SK-N-SH (cell line): ENCODE data around the gene PSMG3. TPM values are rescaled to one million over a fixed set of nuclear protein-coding genes. Genes with fewer than 3 reads are reported as not detected.

Experiments used
- CTCF ChIA-PET: fragments of 300-600, 350-600 bp; formaldehyde crosslinking; extraction: SDS; loops from one replicate; lab custom pipeline; 2021; lab: Yijun Ruan, JAX
- POLR2A ChIA-PET: fragments of 350-600 bp; sonication (Branson Sonifier 250); formaldehyde crosslinking; extraction: SDS; loops from one replicate; lab custom pipeline; 2020; ENCODE audit warnings: antibody characterized with exemption, inconsistent platforms; lab: Yijun Ruan, JAX
- DNase-seq: peaks from one replicate; pipeline ENCODE4 v3.0.0; 2012
- H2AFZ ChIP-seq: fragments of 200-600 bp; sonication (generic); 2 replicates; pipeline ENCODE4 v1.8.1; 2016; ENCODE audit warnings: antibody characterized with exemption, mild to moderate bottlenecking, low read depth
- H3F3A ChIP-seq: fragments of 200-600 bp; sonication (generic); replicated peaks from 2 replicates; pipeline ENCODE3; 2016; ENCODE audit warnings: antibody characterized with exemption, mild to moderate bottlenecking; ENCODE audit not compliant: insufficient read depth
- H3K27ac ChIP-seq, 2 experiments: fragments of 200-500 bp in 1 of 2; fragments of 200-600 bp in 1 of 2; sonication (Bioruptor generic) in 1 of 2; sonication (generic), shearing (Covaris generic) in 1 of 2; 2 replicates each; pipeline versions ENCODE4 v1.5.1 to v1.6.1; 2014 to 2016; ENCODE audit warnings: low read depth in 2 of 2, inconsistent platforms in 1 of 2, low read length in 1 of 2, mild to moderate bottlenecking in 1 of 2, mixed read lengths in 1 of 2
- H3K27me3 ChIP-seq: fragments of 200-600 bp; sonication (generic), shearing (Covaris generic); 2 replicates; pipeline ENCODE4 v1.6.1; 2016; ENCODE audit warnings: mixed run types; ENCODE audit not compliant: insufficient read depth
- H3K36me3 ChIP-seq, 2 experiments: fragments of 200-500 bp in 1 of 2; fragments of 200-600 bp in 1 of 2; sonication (Bioruptor generic) in 1 of 2; sonication (generic) in 1 of 2; replicated peaks in 1 of 2; 2 replicates each; pipeline versions ENCODE3 to v1.5.1; 2014 to 2016; ENCODE audit warnings: low read length in 1 of 2, mild to moderate bottlenecking in 1 of 2; ENCODE audit not compliant: insufficient read depth in 2 of 2, control insufficient read depth in 1 of 2
- H3K4me1 ChIP-seq, 2 experiments: fragments of 200-500 bp in 1 of 2; fragments of 200-600 bp in 1 of 2; sonication (Bioruptor generic) in 1 of 2; sonication (generic), shearing (Covaris generic) in 1 of 2; 2 replicates each; pipeline versions ENCODE4 v1.5.1 to v1.6.1; 2014 to 2016; ENCODE audit warnings: low read depth in 1 of 2, low read length in 1 of 2, mixed run types in 1 of 2; ENCODE audit not compliant: insufficient read depth in 2 of 2, control insufficient read depth in 1 of 2
- H3K4me2 ChIP-seq: fragments of 200-600 bp; sonication (generic), shearing (Covaris generic); 2 replicates; pipeline ENCODE4 v1.6.1; 2017; ENCODE audit warnings: mixed run types
- H3K4me3 ChIP-seq, 2 experiments: fragments of 200-500 bp in 1 of 2; fragments of 200-600 bp in 1 of 2; sonication (Bioruptor generic) in 1 of 2; sonication (generic), shearing (Covaris generic) in 1 of 2; 2 replicates each; pipeline versions ENCODE4 v1.5.1 to v1.8.1; 2014 to 2016; ENCODE audit warnings: low read depth in 2 of 2, inconsistent platforms in 1 of 2, low read length in 1 of 2, mild to moderate bottlenecking in 1 of 2, mixed read lengths in 1 of 2, moderate library complexity in 1 of 2
- H3K79me2 ChIP-seq: fragments of 200-600 bp; sonication (generic); 2 replicates; pipeline ENCODE4 v1.8.1; 2017; ENCODE audit warnings: mild to moderate bottlenecking; ENCODE audit not compliant: insufficient read depth
- H3K9ac ChIP-seq: fragments of 200-600 bp; sonication (generic); 2 replicates; pipeline ENCODE4 v1.6.1; 2017; ENCODE audit warnings: mixed run types
- H3K9me2 ChIP-seq: fragments of 200-600 bp; sonication (generic); 2 replicates; pipeline ENCODE4 v1.6.1; 2017; ENCODE audit warnings: mixed run types
- H3K9me3 ChIP-seq: fragments of 200-600 bp; sonication (generic); 2 replicates; pipeline ENCODE4 v1.6.1; 2017; ENCODE audit warnings: mixed run types, mild to moderate bottlenecking, moderate library complexity
- H4K20me1 ChIP-seq: fragments of 200-600 bp; sonication (generic); 2 replicates; pipeline ENCODE4 v1.6.1; 2017; ENCODE audit warnings: mild to moderate bottlenecking, mixed run types; ENCODE audit not compliant: insufficient read depth
- CTCF ChIP-seq: fragments of 200-600 bp; sonication (generic); IDR thresholded peaks from 2 replicates; pipeline ENCODE4 v1.6.1; 2017; ENCODE audit warnings: antibody characterized with exemption, mild to moderate bottlenecking, moderate library complexity
- EP300 ChIP-seq, 2 experiments: IDR thresholded peaks; 2 replicates each; pipeline versions ENCODE4 v1.4.0 to v1.6.1; 2012; ENCODE audit warnings: borderline replicate concordance in 1 of 2, low read depth in 1 of 2, low read length in 1 of 2
- EZH2phosphoT487 ChIP-seq: fragments of 200-600 bp; sonication (generic); IDR thresholded peaks from 2 replicates; pipeline ENCODE4 v1.6.1; 2017; ENCODE audit warnings: low read depth, mixed run types, mild to moderate bottlenecking, antibody characterized with exemption, moderate library complexity, borderline replicate concordance
- FOSL2 ChIP-seq: IDR thresholded peaks from 2 replicates; pipeline ENCODE4 v1.4.0; 2012; ENCODE audit warnings: low read depth, mild to moderate bottlenecking, moderate library complexity, borderline replicate concordance
- FOXJ3 ChIP-seq: sonication (generic); formaldehyde crosslinking; IDR thresholded peaks from 2 replicates; pipeline ENCODE4 v1.5.1; 2020; ENCODE audit warnings: mild to moderate bottlenecking, missing genetic modification reagents
- FOXM1 ChIP-seq: IDR thresholded peaks from 2 replicates; pipeline ENCODE4 v1.4.0; 2012; ENCODE audit warnings: low read depth, mild to moderate bottlenecking
- GABPA ChIP-seq: IDR thresholded peaks from 2 replicates; pipeline ENCODE4 v1.4.0; 2012; ENCODE audit warnings: low read depth, mild to moderate bottlenecking
- GATA2 ChIP-seq: sonication (generic); formaldehyde crosslinking; IDR thresholded peaks from 2 replicates; pipeline ENCODE4 v1.5.0; 2020; ENCODE audit warnings: mild to moderate bottlenecking, missing genetic modification reagents
- MEF2A ChIP-seq: IDR thresholded peaks from 2 replicates; pipeline ENCODE4 v1.4.0; 2012; ENCODE audit warnings: low read depth, borderline replicate concordance
- NFIC ChIP-seq: IDR thresholded peaks from 2 replicates; pipeline ENCODE4 v1.4.0; 2012; ENCODE audit warnings: borderline replicate concordance
- PBX3 ChIP-seq: IDR thresholded peaks from 2 replicates; pipeline ENCODE4; 2012
- RAD21 ChIP-seq: IDR thresholded peaks from 2 replicates; pipeline ENCODE4 v1.6.1; 2012; ENCODE audit warnings: mild to moderate bottlenecking, low read length
- RFX5 ChIP-seq: IDR thresholded peaks from 2 replicates; pipeline ENCODE4 v1.6.1; 2012; ENCODE audit warnings: mild to moderate bottlenecking, improper control_type of control experiment, low read length
- RXRA ChIP-seq: IDR thresholded peaks from 2 replicates; pipeline ENCODE4 v1.4.0; 2012; ENCODE audit warnings: low read depth, mild to moderate bottlenecking, borderline replicate concordance
- SIN3A ChIP-seq: IDR thresholded peaks from 2 replicates; pipeline ENCODE4 v1.6.1; 2012; ENCODE audit warnings: low read depth, mild to moderate bottlenecking, low read length, moderate library complexity, borderline replicate concordance
- TAF1 ChIP-seq: IDR thresholded peaks from 2 replicates; pipeline ENCODE4 v1.6.1; 2012; ENCODE audit warnings: low read depth, mild to moderate bottlenecking, low read length, moderate library complexity, borderline replicate concordance
- TCF12 ChIP-seq: IDR thresholded peaks from 2 replicates; pipeline ENCODE4 v1.4.0; 2012
- USF1 ChIP-seq: IDR thresholded peaks from 2 replicates; pipeline ENCODE4 v1.4.0; 2012; ENCODE audit warnings: low read depth, borderline replicate concordance
- YY1 ChIP-seq: IDR thresholded peaks from 2 replicates; pipeline ENCODE4 v1.4.0; 2012; ENCODE audit warnings: low read depth, mild to moderate bottlenecking
- WGBS: methylation state at CpG from one replicate; pipeline ENCODE4 v1.1.6; 2017; ENCODE audit warnings: low lambda C conversion rate; 5-methylcytosine and 5-hydroxymethylcytosine counted together
- polyA plus RNA-seq, 3 experiments: library from polyadenylated mRNA; depleted of rRNA; stranded (reverse); fragments of >200 nt; gene quantifications; 2 replicates each; pipeline ENCODE4 v1.2.3, GENCODE V29; 2012

Gene PSMG3
- polyA plus RNA-seq, 1 of the 3 experiments (the other 2 are of a cell fraction): 109 TPM

DNA sequence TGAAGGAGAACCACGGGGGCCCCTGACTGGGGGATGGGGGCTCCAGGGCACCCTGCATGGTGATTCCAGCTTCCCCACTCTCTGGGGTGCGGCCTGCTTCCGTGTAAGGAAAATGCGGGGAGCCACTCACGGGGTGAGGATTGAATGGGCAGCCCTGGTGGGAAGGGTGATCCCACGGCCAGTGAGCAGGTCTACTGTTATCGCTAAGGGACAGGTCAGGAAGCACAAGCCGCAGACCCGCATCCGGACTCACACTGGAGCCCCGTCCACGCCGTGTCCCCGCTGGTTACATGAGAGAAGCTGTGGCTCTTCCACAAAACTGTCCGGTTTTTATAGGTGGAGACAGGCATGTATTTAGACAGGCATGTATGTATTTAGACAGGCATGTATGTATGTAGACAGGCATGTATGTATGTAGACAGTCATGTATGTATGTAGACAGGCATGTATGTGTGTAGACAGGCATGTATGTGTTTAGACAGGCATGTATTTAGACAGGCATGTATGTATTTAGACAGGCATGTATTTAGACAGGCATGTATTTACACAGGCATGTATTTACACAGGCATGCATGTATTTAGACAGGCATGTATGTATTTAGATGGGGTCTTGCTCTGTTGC, 5.7 kb downstream of the PSMG3 start:
- CTCF ChIA-PET: interaction anchor here (1.0 to 1.6 kb wide), 2 partner anchors 100 to 645 kb away, joined by 3 read pairs; no protein-coding TSS in a partner anchor
- H3K27ac ChIP-seq: no peak overlapping the region
- H3K27me3 ChIP-seq: no peaks in the 10 kb centered on the region
- no peak overlapping the region for H3K4me3 ChIP-seq
- H3K36me3 ChIP-seq: peaks cover 8 to 10% of the 10 kb centered on the region in 2 experiments
- no peaks in the 10 kb centered on the region for H3K9me3 ChIP-seq
- peaks cover 17% of the 10 kb centered on the region for H3K79me2 ChIP-seq
- peaks cover 17% of the 10 kb centered on the region for H3F3A ChIP-seq
- DNase-seq: peak; percentile 34
- peaks cover 7 to 17% of the 10 kb centered on the region in 2 experiments; a peak in 3 of 4 replicates for H3K4me1 ChIP-seq
- TF ChIP-seq YY1 (no peak), TCF12 (no peak), GABPA (no peak), FOSL2 (no peak), FOXM1 (no peak), RFX5 (no peak), RAD21 (no peak), GATA2 (no peak), RXRA (no peak), NFIC (no peak), FOXJ3 (no peak)
- POLR2A ChIA-PET: no interaction called here
- 92% methylated on average over 15 of the region's 15 CpGs for WGBS
- no peaks in the 10 kb centered on the region for H3K9me2 ChIP-seq
- no peak overlapping the region for H2AFZ ChIP-seq
- H3K9ac ChIP-seq: no peak overlapping the region
- H3K4me2 ChIP-seq: no peak overlapping the region
- H4K20me1 ChIP-seq: no peaks in the 10 kb centered on the region

DNA sequence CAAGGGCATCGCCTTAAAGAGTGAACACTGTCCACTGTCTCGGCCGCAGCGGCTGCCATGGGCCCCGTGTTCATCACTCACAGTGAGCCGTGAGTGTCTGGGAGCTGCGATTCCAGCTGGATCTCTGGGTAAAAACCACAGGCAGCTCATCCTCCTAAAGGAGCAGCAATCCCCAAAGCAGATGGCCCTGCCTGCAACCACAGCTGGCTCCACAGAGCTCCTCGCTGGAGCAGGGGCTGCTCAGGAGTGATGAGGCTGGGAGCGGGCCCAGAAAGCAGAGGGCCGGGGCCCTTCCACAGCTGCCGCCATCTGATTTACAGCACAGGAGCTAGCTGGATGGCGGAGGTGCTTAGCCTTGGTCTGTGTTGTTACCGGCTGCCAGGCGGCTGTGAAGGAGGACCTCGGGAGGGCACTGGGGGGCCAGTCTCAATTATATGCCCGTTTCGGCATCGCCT, 7.2 kb downstream of the PSMG3 start:
- no peak overlapping the region for H3K4me2 ChIP-seq
- 84% methylated on average over 16 of the region's 18 CpGs for WGBS
- H3K4me1 ChIP-seq: peaks cover 0 to 5% of the 10 kb centered on the region in 2 experiments; a peak in 2 of 4 replicates

More for the DNA sequence above, 7.2 kb downstream of the PSMG3 start:
- Histone ChIP-seq H3F3A (peaks cover 7% of the 10 kb centered on the region), H3K27me3 (no peaks in the 10 kb centered on the region), H3K27ac (no peak overlapping the region), H3K9ac (no peak overlapping the region), H3K36me3 (peaks cover 8 to 9% of the 10 kb centered on the region in 2 experiments), H3K79me2 (peaks cover 4% of the 10 kb centered on the region; the same call in 1 of the 2 replicates), H2AFZ (no peak overlapping the region), H3K4me3 (no peak overlapping the region), H4K20me1 (no peaks in the 10 kb centered on the region), H3K9me2 (no peaks in the 10 kb centered on the region), H3K9me3 (no peaks in the 10 kb centered on the region)
- ChIA-PET CTCF (interaction anchor here (0.8 to 1.6 kb wide), 5 partner anchors 15 to 647 kb away, joined by 3 to 4 read pairs (median 3); no protein-coding TSS in a partner anchor), POLR2A (interaction anchor here (0.6 kb wide), 1 partner anchor 1251 kb away, joined by 3 read pairs; no protein-coding TSS in a partner anchor)
- DNase-seq: peak; percentile 66
- TF ChIP-seq TAF1 (no peak), PBX3 (no peak), SIN3A (no peak), FOXJ3 (no peak), RAD21 (no peak), MEF2A (no peak), EZH2phosphoT487 (no peak), EP300 (IDR thresholded peaks at IDR 0.05; ENCODE audit: borderline replicate concordance in 1 of 2, low read depth in 1 of 2, low read length in 1 of 2) (no peak), USF1 (no peak), CTCF (no peak)
